Measurements from ENCODE around the gene WNT6.

The WNT6 gene

DNA sequence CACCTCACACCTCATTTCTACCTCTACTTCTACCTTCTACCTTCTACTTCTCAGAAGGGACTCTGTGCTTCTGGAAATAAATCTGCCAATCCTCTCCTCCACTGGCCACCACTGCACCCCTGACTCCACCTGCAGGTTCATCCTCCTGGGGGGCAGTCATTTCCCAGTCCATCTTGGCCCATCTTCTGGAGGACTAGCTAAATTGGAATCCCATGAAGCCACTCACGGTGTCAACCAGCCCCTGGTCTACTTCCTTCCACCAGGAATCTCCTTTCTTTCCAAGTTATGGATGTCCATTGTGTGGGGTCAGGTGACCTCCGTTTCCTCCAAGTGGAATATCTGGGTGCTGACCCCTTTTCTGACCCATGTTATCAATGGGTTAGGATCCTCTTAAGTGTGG, 24.9 kb downstream of the WNT6 start:
- peak overlapping the region; percentile 62 for H3K4me3 ChIP-seq (ENCODE audit: insufficient read depth, low read length, poor library complexity, severe bottlenecking)
- no peaks in the 10 kb centered on the region for H3K27me3 ChIP-seq (ENCODE audit: low read length)
- no peaks in the 10 kb centered on the region for H3K9me2 ChIP-seq (replicated peaks; ENCODE audit: insufficient read depth, low read length)
- peak overlapping the region; percentile 91 for H3K4me2 ChIP-seq (ENCODE audit: low read depth, low read length, poor library complexity, severe bottlenecking)
- H3F3A ChIP-seq (ENCODE audit: insufficient read depth): peaks cover 59% of the 10 kb centered on the region
- H3K9me3 ChIP-seq (ENCODE audit: insufficient read depth, low read length): no peaks in the 10 kb centered on the region
- peak overlapping the region; percentile 91 for H3K9ac ChIP-seq (ENCODE audit: low read length)
- no peaks in the 10 kb centered on the region for H3K36me3 ChIP-seq (ENCODE audit: low read length)
- peak overlapping the region; percentile 95 for H3K27ac ChIP-seq (ENCODE audit: low read depth, low read length)
- TF ChIP-seq EZH2phosphoT487 (conservative IDR thresholded peaks at IDR 0.05; ENCODE audit: low read length) (no peak), CTCF (IDR thresholded peaks at IDR 0.05; ENCODE audit: insufficient read depth, low read length, poor library complexity, severe bottlenecking) (no peak)
- H3K79me2 ChIP-seq (ENCODE audit: insufficient read depth, low read length): peaks cover 32% of the 10 kb centered on the region; the same call in 1 of the 2 replicates
- no peak overlapping the region for H2AFZ ChIP-seq (ENCODE audit: low read depth, low read length, severe bottlenecking)
- no peaks in the 10 kb centered on the region for H4K20me1 ChIP-seq (ENCODE audit: low read depth, low read length)

- H3K9me3 ChIP-seq (ENCODE audit: insufficient read depth, low read length): no peaks in the 10 kb centered on the region
- peak overlapping the region; percentile 91 for H3K4me2 ChIP-seq (ENCODE audit: low read depth, low read length, poor library complexity, severe bottlenecking)
- H3K79me2 ChIP-seq (ENCODE audit: insufficient read depth, low read length): peaks cover 26% of the 10 kb centered on the region; the same call in 1 of the 2 replicates
- peak overlapping the region; percentile 95 for H3K27ac ChIP-seq (ENCODE audit: low read depth, low read length)
- H3K9me2 ChIP-seq (replicated peaks; ENCODE audit: insufficient read depth, low read length): no peaks in the 10 kb centered on the region
- H2AFZ ChIP-seq (ENCODE audit: low read depth, low read length, severe bottlenecking): no peak overlapping the region
- H3K36me3 ChIP-seq (ENCODE audit: low read length): no peaks in the 10 kb centered on the region
- no peaks in the 10 kb centered on the region for H4K20me1 ChIP-seq (ENCODE audit: low read depth, low read length)
- peaks cover 60% of the 10 kb centered on the region for H3F3A ChIP-seq (ENCODE audit: insufficient read depth)
- no peaks in the 10 kb centered on the region for H3K27me3 ChIP-seq (ENCODE audit: low read length)
- no peak for TF ChIP-seq EZH2phosphoT487 (conservative IDR thresholded peaks at IDR 0.05; ENCODE audit: low read length)
- TF ChIP-seq CTCF (IDR thresholded peaks at IDR 0.05; ENCODE audit: insufficient read depth, low read length, poor library complexity, severe bottlenecking): no peak
- H3K9ac ChIP-seq (ENCODE audit: low read length): peak overlapping the region; percentile 91
- H3K4me3 ChIP-seq (ENCODE audit: insufficient read depth, low read length, poor library complexity, severe bottlenecking): no peak overlapping the region
Observed at GRCh38 chr2:218885981-218886947, 26.7 kb downstream of the WNT6 start.

DNA sequence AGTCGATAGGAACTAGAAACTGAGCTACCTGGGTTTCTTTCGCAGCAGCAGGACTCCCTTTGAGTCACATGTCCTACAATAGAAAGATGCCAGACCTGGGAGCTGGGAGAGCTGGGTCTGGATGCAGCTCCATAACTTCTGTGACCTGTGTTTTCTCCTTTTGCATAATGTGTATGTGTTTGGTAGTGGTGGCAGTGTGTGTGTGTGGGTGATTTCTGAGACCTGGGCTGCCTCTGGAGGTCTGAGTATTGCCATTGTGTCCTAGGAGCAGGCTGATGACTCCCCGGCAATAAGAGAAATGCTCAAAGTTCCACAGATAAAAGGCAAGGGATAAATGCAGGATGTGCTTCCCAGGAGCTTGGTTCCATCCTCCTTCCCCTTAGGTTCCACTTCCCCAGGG, 27.5 kb downstream of the WNT6 start:
- Histone ChIP-seq H3K9me2 (replicated peaks; ENCODE audit: insufficient read depth, low read length) (no peaks in the 10 kb centered on the region), H3F3A (ENCODE audit: insufficient read depth) (peaks cover 60% of the 10 kb centered on the region), H4K20me1 (ENCODE audit: low read depth, low read length) (no peaks in the 10 kb centered on the region), H3K36me3 (ENCODE audit: low read length) (no peaks in the 10 kb centered on the region), H3K27me3 (ENCODE audit: low read length) (no peaks in the 10 kb centered on the region), H2AFZ (ENCODE audit: low read depth, low read length, severe bottlenecking) (no peak overlapping the region), H3K79me2 (ENCODE audit: insufficient read depth, low read length) (peaks cover 18% of the 10 kb centered on the region; the same call in 1 of the 2 replicates), H3K4me3 (ENCODE audit: insufficient read depth, low read length, poor library complexity, severe bottlenecking) (no peak overlapping the region), H3K4me2 (ENCODE audit: low read depth, low read length, poor library complexity, severe bottlenecking) (peak overlapping the region; percentile 29), H3K9ac (ENCODE audit: low read length) (peak overlapping the region; percentile 38; the same call in 1 of the 2 replicates), H3K27ac (ENCODE audit: low read depth, low read length) (peak overlapping the region; percentile 95), H3K9me3 (ENCODE audit: insufficient read depth, low read length) (no peaks in the 10 kb centered on the region)
- TF ChIP-seq EZH2phosphoT487 (conservative IDR thresholded peaks at IDR 0.05; ENCODE audit: low read length) (no peak), CTCF (IDR thresholded peaks at IDR 0.05; ENCODE audit: insufficient read depth, low read length, poor library complexity, severe bottlenecking) (no peak)
